Measurements from ENCODE around the gene MAD1L1. TPM values are rescaled to one million over a fixed set of nuclear protein-coding genes. Genes with fewer than 3 reads are reported as not detected.

MAD1L1 gene
- total RNA-seq, 1 experiment from 2014 or later, result 61.5 TPM

DNA sequence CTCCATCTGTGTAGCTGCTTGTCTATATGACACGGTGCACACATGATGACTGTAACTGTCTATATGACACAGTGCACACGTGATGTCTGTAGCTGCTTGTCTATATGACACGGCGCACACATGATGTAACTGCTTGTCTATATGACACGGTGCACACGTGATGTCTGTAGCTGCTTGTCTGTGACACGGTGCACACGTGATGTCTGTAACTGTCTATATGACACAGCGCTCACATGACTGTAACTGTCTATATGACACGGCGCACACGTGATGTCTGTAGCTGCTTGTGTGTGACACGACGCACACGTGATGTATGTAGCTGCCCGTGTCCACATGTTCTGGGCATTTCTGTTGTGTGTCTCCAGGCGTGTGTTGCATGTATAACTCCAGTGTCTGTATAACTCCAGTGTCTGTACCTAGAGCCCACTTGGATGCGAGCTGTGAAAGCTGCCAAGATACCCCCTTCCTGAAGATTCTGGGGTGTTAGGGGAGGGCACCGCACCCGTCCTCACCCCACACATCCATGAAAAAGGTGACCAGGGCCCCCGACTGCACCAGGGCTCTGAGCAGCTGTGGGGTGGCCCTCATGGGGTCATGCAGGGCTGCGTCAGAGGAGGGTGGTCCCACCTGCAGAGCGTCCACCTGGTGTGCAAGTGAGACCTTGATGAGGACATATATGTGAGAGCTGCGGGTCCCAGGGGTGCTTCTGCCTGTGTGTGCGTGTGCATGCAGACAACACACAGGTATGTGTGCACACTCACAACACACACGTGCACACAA is 424.7 kb downstream of the MAD1L1 start:
- no peak for DNase-seq (ENCODE audit: low read depth)

DNA sequence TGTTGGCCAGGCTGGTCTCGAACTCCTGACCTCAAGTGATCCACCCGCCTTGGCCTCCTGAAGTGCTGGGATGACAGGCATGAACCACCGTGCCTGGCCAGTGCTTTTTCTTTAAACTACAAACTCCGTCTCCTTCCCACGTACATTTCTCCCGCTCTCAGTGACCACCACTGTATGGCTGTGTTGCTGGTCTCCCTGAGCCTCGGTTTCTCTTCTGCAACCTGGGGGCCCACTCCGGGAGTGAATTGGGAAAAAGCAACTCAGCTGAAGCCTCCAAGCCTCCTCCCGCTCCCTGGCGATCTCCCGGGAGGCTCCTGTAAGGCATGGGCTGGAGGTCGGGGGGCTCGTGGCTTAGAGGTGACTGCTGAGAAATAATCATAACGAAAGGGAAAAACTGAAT is 426.4 kb downstream of the MAD1L1 start:
- no peak for DNase-seq (ENCODE audit: low read depth)

DNA sequence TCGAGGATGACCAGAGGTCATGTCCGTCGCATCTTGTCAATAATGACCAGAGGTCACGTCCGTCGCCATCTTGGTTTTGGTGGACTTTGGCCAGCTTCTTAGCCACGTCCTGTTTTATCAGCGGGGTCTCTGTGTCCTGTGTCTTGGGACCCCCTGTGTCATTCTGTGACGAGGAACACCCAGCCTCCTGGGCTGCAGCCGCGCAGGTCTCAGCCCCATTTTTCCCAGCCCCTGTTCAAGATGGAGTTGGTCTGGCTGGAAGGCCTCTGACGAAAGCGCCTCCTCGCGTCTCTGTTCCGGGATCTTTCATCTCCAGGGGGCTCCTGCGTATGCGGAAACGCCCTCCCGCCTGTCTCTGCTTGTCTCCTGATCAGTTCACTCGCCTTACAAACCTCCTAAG is 428.4 kb downstream of the MAD1L1 start:
- DNase-seq (ENCODE audit: low read depth), result no peak

DNA sequence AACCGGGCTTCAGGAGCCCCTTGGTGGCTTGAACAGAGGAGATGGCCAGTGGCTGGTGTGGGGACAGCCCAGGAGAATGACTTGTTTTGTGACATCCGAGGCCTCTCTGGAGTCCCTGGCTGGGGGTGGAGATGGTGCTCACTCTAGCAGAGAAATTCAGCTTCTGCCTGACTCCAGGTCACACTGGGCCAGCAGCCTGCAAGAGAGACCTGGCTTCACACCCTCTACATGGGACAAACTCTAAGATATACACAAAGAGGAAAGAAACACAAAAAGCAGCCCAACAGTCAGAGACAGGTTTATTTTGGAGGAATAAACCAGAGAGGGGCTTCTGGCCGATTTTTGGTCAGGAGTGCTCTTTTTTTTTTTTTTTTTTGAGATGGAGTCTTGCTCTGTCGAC is 429.8 kb downstream of the MAD1L1 start:
- DNase-seq (ENCODE audit: low read depth), result no peak

DNA sequence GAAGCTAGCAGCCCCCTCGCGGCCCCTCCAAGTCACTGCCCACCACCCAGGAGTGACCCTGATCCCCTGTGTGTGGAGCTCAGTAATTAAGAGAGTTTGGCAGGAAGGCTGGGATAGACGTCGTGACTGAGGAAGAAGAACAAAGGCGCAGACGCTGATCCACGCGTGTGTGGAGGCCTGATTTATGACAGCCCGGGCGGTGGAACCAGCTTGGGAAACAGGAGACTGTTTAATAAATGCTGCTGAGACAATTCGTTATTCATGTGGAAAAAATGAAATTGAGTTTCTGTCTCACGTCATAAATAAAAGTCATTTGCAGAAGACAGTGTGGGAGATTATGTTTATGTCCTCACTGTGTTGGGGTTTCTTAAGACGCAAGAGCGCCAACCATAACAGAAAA is 431.8 kb downstream of the MAD1L1 start:
- DNase-seq (ENCODE audit: low read depth), result no peak

DNA sequence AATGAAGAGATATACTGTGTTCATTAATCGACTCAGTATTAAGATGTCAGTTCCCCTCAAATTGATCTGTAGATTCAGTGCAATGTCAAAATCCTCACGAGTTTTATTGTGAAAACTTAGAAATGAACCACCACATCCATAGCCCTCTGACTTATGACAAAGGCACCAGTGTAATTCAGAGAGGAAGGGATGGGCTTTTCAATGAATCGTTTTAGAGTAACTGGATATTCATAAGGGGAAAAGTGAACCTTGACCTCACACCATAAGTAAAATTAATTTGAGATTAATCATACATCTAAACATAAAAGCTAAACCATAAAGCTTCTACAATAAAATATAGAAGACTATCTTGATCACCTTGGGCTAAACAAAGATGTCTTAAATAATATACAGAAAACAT is 434.6 kb downstream of the MAD1L1 start:
- DNase-seq (ENCODE audit: low read depth), result no peak

DNA sequence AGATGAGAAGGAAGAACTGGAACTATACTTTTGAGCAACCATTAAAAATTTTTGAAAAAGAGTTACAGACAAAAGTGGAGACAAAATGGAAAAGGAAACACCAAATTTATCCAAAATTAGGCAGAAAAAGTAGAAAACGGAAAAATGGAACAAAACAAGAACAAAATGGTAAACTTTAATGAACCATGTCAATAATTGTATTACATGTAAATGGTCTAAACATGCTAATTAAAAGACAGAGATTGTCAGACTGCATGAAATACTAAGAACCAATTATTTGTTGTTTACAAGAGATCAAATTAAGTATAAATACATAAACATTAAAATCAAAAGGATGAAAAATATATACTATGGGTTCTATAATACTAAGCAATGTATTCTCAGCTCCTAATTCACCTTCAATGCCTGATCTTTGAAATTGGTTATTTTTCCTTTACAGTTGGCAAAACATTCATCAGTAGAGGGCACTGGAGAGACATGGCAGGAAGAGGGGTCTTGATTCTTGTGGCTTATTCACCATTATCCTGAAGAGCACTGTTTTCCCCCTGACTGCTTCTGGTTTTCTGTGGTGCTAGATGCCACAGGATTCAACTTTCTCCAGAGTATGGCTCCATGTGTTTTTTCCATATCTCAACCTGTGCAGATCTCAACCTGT is 437.7 kb downstream of the MAD1L1 start:
- peak; percentile 15 for DNase-seq (ENCODE audit: low read depth)

DNA sequence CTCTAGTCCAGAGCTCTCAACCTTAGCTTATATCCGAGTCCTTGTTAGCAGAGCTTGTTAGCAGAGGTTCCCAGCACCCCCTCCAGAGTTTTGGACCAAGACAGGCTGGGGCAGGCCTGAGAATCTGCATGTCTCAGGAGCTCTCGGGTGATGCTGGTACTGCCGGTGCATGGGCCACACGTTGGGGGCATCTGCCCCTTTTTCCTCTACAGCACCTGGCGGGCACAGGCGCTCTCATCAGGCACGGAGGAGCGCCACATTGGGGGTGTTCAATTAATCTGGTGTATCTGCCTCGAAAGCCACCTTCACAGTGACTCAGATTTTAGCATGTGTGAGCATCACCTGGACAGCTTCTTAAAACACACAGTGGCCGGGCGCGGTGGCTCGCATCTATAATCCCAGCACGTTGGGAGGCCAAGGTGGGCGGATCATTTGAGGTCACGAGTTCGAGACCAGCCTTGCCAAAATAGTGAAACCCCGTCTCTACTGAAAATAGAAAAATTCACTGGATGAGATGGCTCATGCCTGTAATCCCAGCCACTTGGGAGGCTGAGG is 445.0 kb downstream of the MAD1L1 start:
- DNase-seq (ENCODE audit: low read depth), result no peak

DNA sequence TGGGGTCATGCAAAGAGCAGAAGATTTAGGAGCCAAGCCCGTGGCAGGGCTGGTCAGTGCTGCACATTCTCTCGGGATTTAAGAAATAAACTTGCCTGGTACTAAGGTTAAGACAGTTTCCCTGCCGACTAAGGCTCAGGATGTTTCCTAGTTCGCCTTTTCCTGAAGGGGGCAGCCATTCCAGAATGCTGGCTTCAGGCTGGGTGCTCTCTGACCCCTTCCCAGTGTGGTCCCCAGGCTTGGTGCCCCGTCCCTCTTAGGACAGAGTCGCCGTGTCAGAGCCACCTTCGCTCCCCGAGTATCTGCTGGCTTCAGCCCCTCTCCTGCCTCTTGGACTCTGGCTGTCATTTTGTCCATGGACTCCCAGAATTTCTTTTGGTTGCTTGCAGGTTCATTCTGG is 445.5 kb downstream of the MAD1L1 start:
- no peak for DNase-seq (ENCODE audit: low read depth)

DNA sequence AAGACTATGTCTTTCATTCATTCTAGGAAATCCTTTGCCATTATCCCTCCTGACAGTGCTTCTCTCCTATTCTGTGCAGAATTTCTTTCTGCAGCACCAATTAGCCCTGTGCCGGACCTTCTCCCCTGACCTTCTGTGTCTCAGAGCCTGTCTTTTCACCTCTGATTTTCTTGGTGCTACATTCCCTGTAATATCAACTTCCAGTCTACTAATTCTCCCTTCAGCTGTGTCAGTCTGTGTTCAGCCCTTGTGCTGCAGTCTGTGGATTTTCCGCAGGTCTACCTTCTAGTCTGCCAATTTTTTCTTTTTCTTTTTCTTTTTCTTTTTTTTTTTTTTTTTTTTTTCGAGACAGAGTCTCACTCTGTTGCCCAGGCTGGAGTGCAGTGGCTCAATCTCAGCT is 446.9 kb downstream of the MAD1L1 start:
- DNase-seq (ENCODE audit: low read depth), result no peak

DNA sequence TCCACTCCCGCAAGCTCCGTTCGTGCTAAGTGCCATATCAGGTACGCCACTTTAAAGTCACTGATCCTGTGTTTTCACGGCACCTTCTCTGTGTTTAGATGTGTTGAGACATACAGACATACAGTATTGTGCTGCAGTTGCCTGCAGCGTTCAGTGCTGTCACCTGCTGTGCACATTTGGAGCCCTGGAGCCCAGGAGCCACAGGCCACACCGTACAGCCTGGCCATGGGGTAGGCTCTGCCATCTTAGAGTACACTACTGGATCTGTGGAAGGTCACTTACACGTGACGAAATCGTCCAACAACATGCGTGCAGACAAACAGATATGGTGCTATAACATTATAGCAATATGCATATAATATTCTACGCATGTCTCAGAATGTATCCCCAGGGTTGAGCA is 451.4 kb downstream of the MAD1L1 start:
- DNase-seq (ENCODE audit: low read depth), result no peak

DNA sequence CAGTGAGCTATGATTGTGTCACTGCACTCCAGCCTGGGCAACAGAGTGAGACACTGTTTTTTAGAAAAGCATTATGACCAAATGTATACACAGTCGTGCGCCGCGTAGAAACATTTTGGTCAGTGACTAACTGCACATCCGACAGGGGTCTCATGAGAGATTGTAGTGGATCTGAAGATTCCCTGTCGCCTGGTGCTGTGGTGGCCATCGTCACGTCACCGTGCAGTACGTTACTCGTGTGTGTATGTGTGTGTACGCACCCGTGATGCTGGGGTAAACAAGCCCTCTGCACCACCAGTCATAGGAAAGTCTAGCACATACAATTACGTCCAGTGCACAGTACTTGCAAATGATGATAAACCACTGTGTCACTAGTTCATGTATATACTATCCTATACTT is 453.3 kb downstream of the MAD1L1 start:
- DNase-seq (ENCODE audit: low read depth), result no peak

DNA sequence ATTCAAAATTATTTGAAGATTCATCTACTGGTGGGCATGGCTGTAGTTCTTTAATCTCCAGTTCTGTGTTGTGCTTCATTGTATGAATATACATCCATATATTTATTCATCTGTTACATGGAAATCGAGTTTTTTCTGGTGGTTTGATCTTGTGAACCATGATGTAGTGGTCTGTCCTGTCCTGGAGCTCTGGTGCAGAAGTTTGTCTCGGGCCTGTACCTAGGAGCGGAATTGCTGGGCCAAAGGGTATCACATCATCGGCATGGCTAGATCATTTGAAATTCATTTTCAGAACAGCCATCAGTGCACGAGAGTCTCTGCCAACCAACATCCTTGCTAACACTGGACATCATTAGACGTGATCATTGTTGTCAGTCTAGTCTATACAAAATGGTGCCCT is 455.6 kb downstream of the MAD1L1 start:
- no peak for DNase-seq (ENCODE audit: low read depth)

DNA sequence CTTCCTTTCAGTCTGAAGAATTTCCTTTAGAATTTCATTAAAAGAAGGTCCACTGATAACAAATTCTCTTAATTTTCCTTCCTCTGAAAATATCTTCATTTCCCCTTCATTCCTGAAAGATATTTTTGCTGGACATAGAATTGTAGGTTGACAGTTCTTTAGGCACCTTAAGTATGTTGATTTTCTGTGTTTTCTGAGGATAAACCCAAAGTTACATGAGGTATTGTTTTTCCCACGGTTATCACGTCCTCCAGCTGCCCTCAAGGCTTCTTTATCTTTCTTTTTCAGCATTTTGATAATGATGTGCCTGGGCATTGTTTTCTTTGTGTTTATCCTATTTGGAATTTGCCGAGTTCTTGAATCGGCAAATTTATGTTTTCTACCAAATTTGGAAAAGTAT is 457.4 kb downstream of the MAD1L1 start:
- no peak for DNase-seq (ENCODE audit: low read depth)

DNA sequence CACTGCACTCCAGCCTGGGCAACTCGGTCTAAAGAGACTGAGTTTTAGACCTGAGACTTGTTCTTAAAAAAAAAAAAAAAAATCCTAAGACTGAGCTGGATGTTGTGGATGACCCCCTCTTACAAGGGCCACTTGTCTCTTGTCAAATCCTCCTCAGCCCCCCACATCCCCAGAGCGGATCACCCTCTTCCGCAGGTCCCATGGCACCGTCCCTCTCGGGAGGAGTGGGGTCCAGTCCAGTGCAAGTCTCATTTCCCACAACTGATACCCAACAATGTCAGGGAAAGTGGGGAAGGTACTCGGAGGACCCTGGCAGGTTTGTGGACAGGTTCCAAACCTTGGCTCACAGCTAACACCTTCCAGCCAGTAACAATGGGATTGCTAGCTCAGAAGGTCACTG is 462.4 kb downstream of the MAD1L1 start:
- DNase-seq (ENCODE audit: low read depth), result no peak

DNA sequence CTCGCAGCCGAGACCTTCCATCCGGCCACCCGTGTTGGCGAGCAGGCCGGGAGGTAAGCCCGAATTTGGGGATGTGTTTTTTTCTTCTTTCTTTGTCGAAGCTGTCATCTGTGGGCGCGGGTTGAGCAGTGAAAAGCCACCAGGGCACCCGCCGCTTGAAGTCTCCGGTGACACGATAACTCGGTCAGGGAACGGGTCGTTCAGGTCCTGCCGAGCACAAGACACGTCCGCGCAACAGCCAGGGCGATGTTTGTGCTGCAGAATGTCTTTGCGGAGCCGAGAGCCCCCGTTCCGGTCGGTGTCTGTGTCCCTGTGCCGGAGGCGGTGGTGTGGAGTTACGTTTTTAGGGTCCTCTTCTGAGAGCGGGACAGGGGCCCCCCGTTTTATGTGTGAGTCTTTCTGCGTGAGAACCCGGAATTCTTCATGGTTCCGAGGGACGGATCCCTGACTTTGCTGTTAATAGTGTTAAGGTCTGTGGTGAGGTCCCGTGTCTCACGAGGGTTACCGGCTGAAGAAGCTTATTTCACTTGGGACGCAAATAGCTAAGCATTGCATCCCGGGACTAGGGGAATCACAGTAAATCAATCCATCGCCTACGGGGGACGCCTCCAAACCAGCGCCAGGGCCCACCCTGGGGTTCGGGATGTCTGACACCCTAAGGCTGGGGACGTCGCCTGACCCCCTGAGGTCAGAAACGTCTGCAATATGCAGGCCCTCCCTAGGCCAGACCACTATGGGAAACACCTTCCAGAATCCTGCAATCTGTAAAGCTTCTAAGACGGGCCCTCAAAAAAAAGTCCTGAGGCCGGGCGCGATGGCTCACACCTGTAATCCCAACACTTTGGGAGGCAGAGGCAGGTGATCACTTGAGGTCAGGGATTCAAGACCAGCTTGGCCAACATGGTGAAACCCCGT is 463.2 kb downstream of the MAD1L1 start:
- no peak for DNase-seq (ENCODE audit: low read depth)

DNA sequence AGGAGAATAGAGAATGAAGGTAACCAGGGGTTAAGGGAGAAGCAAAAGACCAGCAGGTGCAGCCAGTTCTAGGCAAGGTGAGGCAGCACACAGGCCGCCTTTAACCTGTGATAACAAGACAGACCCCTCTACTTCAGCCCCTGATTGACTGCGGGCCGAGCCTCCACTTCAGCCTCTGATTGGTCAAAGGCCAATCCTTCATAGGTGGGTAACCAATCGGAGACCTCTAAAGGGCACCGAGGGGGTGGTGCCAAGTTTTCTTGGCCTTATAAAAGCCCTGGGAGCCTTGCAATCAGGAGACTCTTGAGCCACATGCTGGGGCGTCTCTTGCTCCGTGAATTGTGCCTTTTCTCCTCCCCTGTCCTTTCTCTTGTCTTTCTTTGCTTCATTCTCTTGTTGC is 463.9 kb downstream of the MAD1L1 start:
- DNase-seq (ENCODE audit: low read depth), result no peak

DNA sequence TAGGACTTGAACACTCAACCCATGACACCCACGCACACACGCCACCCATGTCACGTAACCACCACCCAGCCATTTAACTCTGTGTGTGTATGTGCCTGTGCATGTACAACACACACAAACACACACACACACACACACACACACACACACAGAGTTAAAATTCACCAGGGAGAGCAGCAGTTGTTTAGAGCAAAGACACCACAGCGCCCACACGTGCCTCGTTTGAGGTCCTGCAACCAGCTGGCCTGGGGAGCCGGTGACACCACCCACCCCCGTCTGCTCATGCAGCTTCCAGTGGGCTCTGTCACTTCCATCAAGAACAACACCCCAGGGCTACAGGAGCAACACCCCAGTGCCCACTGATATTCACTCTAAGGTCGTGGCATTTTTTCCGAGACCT is 465.2 kb downstream of the MAD1L1 start:
- DNase-seq (ENCODE audit: low read depth), result no peak
